IMR-90 (cell line): ENCODE measurements around the gene LYRM4. TPM values are rescaled to one million over a fixed set of nuclear protein-coding genes. Genes with fewer than 3 reads are reported as not detected.

Experiments used
- ATAC-seq: fragments of 200-7000 bp; cut with Tn5 transposase; 2 replicates; pipeline ENCODE4 v1.9.1; 2020; ENCODE audit warnings: low read depth, mild to moderate bottlenecking, moderate library complexity
- BruUV-seq: library from RNA; stranded (reverse); fragments of 400-500 nt; replicated peaks from 2 replicates; lab custom pipeline; 2021; lab: Mats Ljungman, UMichigan
- CTCF ChIA-PET: fragments of 300-600 bp; formaldehyde crosslinking; extraction: SDS; loops from one replicate; lab custom pipeline; 2021; ENCODE audit warnings: antibody characterized with exemption; lab: Yijun Ruan, JAX
- POLR2A ChIA-PET: fragments of 300-600 bp; sonication (Branson Sonifier 250); formaldehyde crosslinking; loops from one replicate; lab custom pipeline; 2022; ENCODE audit warnings: antibody characterized with exemption; ENCODE audit not compliant: unreplicated experiment; lab: Charles Lee
- DNase-seq: peaks from one replicate; pipeline ENCODE4 v3.0.0; 2013
- H2AFZ ChIP-seq: replicated peaks from 2 replicates; pipeline ENCODE3; 2013; ENCODE audit warnings: low read length, mild to moderate bottlenecking; ENCODE audit not compliant: poor library complexity
- H2AK5ac ChIP-seq: 2 replicates; pipeline ENCODE4 v1.6.1; 2013; ENCODE audit warnings: low read depth, low read length, inconsistent platforms
- H2AK9ac ChIP-seq: replicated peaks from 2 replicates; pipeline ENCODE3; 2013; ENCODE audit warnings: mild to moderate bottlenecking, low read depth, low read length, moderate library complexity; ENCODE audit not compliant: poor library complexity
- H2BK120ac ChIP-seq: 2 replicates; pipeline ENCODE4 v1.6.1; 2013; ENCODE audit warnings: low read depth, low read length, inconsistent platforms
- H2BK15ac ChIP-seq: 3 replicates; pipeline ENCODE4 v1.6.1; 2013; ENCODE audit warnings: low read depth, low read length, inconsistent platforms
- H2BK20ac ChIP-seq: 2 replicates; pipeline ENCODE4 v1.6.1; 2013; ENCODE audit warnings: low read depth, mild to moderate bottlenecking, inconsistent platforms, low read length, moderate library complexity
- H2BK5ac ChIP-seq: 2 replicates; pipeline ENCODE4 v1.6.1; 2013; ENCODE audit warnings: mild to moderate bottlenecking, low read depth, low read length, inconsistent platforms; ENCODE audit not compliant: poor library complexity, severe bottlenecking
- H3K14ac ChIP-seq: replicated peaks from 2 replicates; pipeline ENCODE4 v1.6.1; 2013; ENCODE audit warnings: low read depth, low read length, inconsistent platforms
- H3K18ac ChIP-seq: 2 replicates; pipeline ENCODE4 v1.6.1; 2013; ENCODE audit warnings: low read depth, low read length, control low read depth
- H3K23ac ChIP-seq: 2 replicates; pipeline ENCODE4 v1.6.1; 2013; ENCODE audit warnings: low read depth, low read length, inconsistent platforms
- H3K27ac ChIP-seq: 2 replicates; pipeline ENCODE4 v1.5.1; 2013; ENCODE audit warnings: mild to moderate bottlenecking, control low read depth, low read length; ENCODE audit not compliant: insufficient read depth
- H3K27me3 ChIP-seq: 2 replicates; pipeline ENCODE4 v1.6.1; 2013; ENCODE audit warnings: low read length; ENCODE audit not compliant: control insufficient read depth, insufficient read depth
- H3K36me3 ChIP-seq: 2 replicates; pipeline ENCODE4 v1.6.1; 2013; ENCODE audit warnings: low read length, mixed read lengths; ENCODE audit not compliant: control insufficient read depth, insufficient read depth
- H3K4ac ChIP-seq: 2 replicates; pipeline ENCODE4 v1.6.1; 2013; ENCODE audit warnings: low read depth, low read length, inconsistent platforms
- H3K4me1 ChIP-seq: 2 replicates; pipeline ENCODE4 v1.6.1; 2013; ENCODE audit warnings: low read length, mixed read lengths; ENCODE audit not compliant: control insufficient read depth, insufficient read depth
- H3K4me2 ChIP-seq: 2 replicates; pipeline ENCODE4 v1.6.1; 2013; ENCODE audit warnings: low read depth, mild to moderate bottlenecking, control low read depth, low read length, moderate library complexity
- H3K4me3 ChIP-seq: 2 replicates; pipeline ENCODE4 v1.5.1; 2013; ENCODE audit warnings: low read depth, mild to moderate bottlenecking, control low read depth, low read length, moderate library complexity; ENCODE audit not compliant: insufficient read depth
- H3K56ac ChIP-seq: 2 replicates; pipeline ENCODE4 v1.6.1; 2013; ENCODE audit warnings: low read length, inconsistent platforms; ENCODE audit not compliant: insufficient read depth; ENCODE audit errors: extremely low read depth
- H3K79me1 ChIP-seq, 2 experiments: 2 replicates each; pipeline ENCODE4 v1.6.1; 2013; ENCODE audit warnings: low read length in 2 of 2, inconsistent platforms in 1 of 2, low read depth in 1 of 2
- H3K9ac ChIP-seq: 2 replicates; pipeline ENCODE4 v1.6.1; 2013; ENCODE audit warnings: low read depth, low read length, control low read depth
- H3K9me1 ChIP-seq: 2 replicates; pipeline ENCODE4 v1.6.1; 2013; ENCODE audit warnings: low read length, inconsistent platforms; ENCODE audit not compliant: insufficient read depth
- H3K9me3 ChIP-seq: 2 replicates; pipeline ENCODE4 v1.6.1; 2013; ENCODE audit warnings: low read length; ENCODE audit not compliant: control insufficient read depth, insufficient read depth
- H4K20me1 ChIP-seq: 2 replicates; pipeline ENCODE4 v1.6.1; 2013; ENCODE audit warnings: low read length, inconsistent platforms; ENCODE audit not compliant: insufficient read depth
- H4K5ac ChIP-seq: 2 replicates; pipeline ENCODE4 v1.6.1; 2013; ENCODE audit warnings: mild to moderate bottlenecking, low read depth, low read length, control low read depth
- H4K8ac ChIP-seq, 2 experiments: 2 replicates each; pipeline ENCODE4 v1.6.1; 2013; ENCODE audit warnings: low read depth in 2 of 2, low read length in 2 of 2, control low read depth in 1 of 2, inconsistent platforms in 1 of 2
- H4K91ac ChIP-seq: 2 replicates; pipeline ENCODE4 v1.6.1; 2013; ENCODE audit warnings: low read depth, low read length, inconsistent platforms; ENCODE audit not compliant: insufficient read depth
- BHLHE40 ChIP-seq: fragments of 150-350 bp; IDR thresholded peaks from 2 replicates; pipeline ENCODE4 v1.6.1; 2016; ENCODE audit warnings: mild to moderate bottlenecking, low read depth, low read length
- CEBPB ChIP-seq: IDR thresholded peaks from 2 replicates; pipeline ENCODE4 v1.6.1; 2012; ENCODE audit warnings: low read depth, low read length, improper control_type of control experiment
- CHD1 ChIP-seq: IDR thresholded peaks from 2 replicates; pipeline ENCODE4 v1.6.1; 2012; ENCODE audit warnings: low read depth, low read length, improper control_type of control experiment
- FOS ChIP-seq: fragments of 150-350 bp; IDR thresholded peaks from 2 replicates; pipeline ENCODE4 v1.6.1; 2016; ENCODE audit warnings: low read depth, low read length
- MAFK ChIP-seq: IDR thresholded peaks from 2 replicates; pipeline ENCODE4 v1.6.1; 2012; ENCODE audit warnings: low read depth, low read length, improper control_type of control experiment
- MAZ ChIP-seq: IDR thresholded peaks from 2 replicates; pipeline ENCODE4 v1.6.1; 2012; ENCODE audit warnings: low read depth, mild to moderate bottlenecking, low read length, improper control_type of control experiment, moderate library complexity, borderline replicate concordance
- MXI1 ChIP-seq: IDR thresholded peaks from 2 replicates; pipeline ENCODE4 v1.6.1; 2012; ENCODE audit warnings: low read depth, mild to moderate bottlenecking, low read length, moderate library complexity, borderline replicate concordance
- POLR2A ChIP-seq: IDR thresholded peaks from 2 replicates; pipeline ENCODE4 v1.6.1; 2012; ENCODE audit warnings: mild to moderate bottlenecking, low read depth, low read length
- RAD21 ChIP-seq: IDR thresholded peaks from 2 replicates; pipeline ENCODE4 v1.6.1; 2012; ENCODE audit warnings: low read length, improper control_type of control experiment
- RFX5 ChIP-seq: IDR thresholded peaks from 2 replicates; pipeline ENCODE4 v1.8.0; 2012; ENCODE audit warnings: low read depth, mild to moderate bottlenecking, low read length, moderate library complexity
- SMC3 ChIP-seq: fragments of 150-350 bp; IDR thresholded peaks from 2 replicates; pipeline ENCODE4 v1.6.1; 2016; ENCODE audit warnings: low read depth, mild to moderate bottlenecking, antibody characterized with exemption, low read length, moderate library complexity
- WGBS, 2 experiments: methylation state at CpG; one replicate each; pipeline versions ENCODE4 v1.1.5 to v1.1.7; 2013; ENCODE audit warnings: missing lambda C conversion rate in 2 of 2; ENCODE audit not compliant: insufficient read length in 1 of 2; ENCODE audit errors: extremely low coverage in 2 of 2; 5-methylcytosine and 5-hydroxymethylcytosine counted together
- dilution Hi-C: fragments of 300-500 bp; cut with HindIII; formaldehyde crosslinking; loops from one replicate; pipeline ENCODE4 v1.14.3; 2018; ENCODE audit warnings: low sequenced_read_pairs; ENCODE audit not compliant: unreplicated experiment
- in situ Hi-C: fragments of 300-500 bp; cut with MboI; formaldehyde crosslinking; loops from 3 replicates; pipeline ENCODE4 v1.14.3; 2019; ENCODE audit warnings: low sequenced_read_pairs, inconsistent platforms, mixed read lengths
- intact Hi-C: fragments of 100-400 bp; cut with micrococcal nuclease; formaldehyde crosslinking; loops from 2 replicates; pipeline ENCODE4 v1.10.0; 2022
- polyA plus RNA-seq, 3 experiments: library from polyadenylated mRNA; depleted of rRNA; stranded (reverse); fragments of >200 nt; gene quantifications; 2 replicates each; pipeline ENCODE4 v1.2.3, GENCODE V29; 2012; ENCODE audit warnings: low replicate concordance in 1 of 3
- total RNA-seq: library from RNA; depleted of rRNA; stranded (reverse); fragments of >200 nt; gene quantifications from 2 replicates; pipeline ENCODE4 v1.2.3, GENCODE V29; 2012
- TF ChIP-seq, protein P1 (sequence below): conservative IDR thresholded peaks from 2 replicates; pipeline ENCODE4 v1.5.1; 2012; ENCODE audit warnings: mild to moderate bottlenecking, low read depth, low read length, improper control_type of control experiment
- TF ChIP-seq, protein P2 (sequence below): fragments of 150-350 bp; IDR thresholded peaks from 2 replicates; pipeline ENCODE4 v1.6.1; 2017; ENCODE audit warnings: mild to moderate bottlenecking, antibody characterized with exemption, low read length, low read depth

Gene LYRM4
- total and polyA plus RNA-seq, 2 of the 4 experiments (the other 2 are of a cell fraction): 11.5 to 26.6 TPM

DNA sequence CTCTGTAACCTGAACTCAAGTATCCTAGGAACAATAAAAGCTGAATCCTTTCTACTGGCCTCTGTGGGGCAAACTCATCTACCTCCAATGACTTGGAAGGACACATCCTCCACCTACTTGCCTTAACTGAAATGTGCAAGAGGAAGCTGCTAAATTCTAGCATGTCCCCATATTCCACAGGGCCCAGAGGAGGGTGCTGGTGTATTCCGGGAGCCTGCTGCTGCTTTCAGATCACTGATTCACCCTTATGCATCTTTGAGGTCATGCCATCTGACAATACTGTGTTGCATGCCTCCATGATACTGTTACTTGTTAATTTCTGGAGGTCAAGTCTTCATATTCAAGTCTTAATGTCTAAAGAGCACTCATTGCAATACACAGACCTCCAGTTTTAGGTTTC is 40.3 kb downstream of the LYRM4 start:
- no TSS peak for BruUV-seq
- intact Hi-C loops (no loop called here), in situ Hi-C loops (loop anchor here (25.0 kb wide), 1 partner anchor 1317 kb away; no protein-coding TSS in a partner anchor), dilution Hi-C loops (no loop called here)
- DNase-seq (no peak), ATAC-seq (no peak)
- H4K8ac ChIP-seq: no peak overlapping the region
- no peaks in the 10 kb centered on the region for H4K20me1 ChIP-seq
- H3K9me3 ChIP-seq: no peaks in the 10 kb centered on the region
- H3K18ac ChIP-seq: no peak overlapping the region
- no peaks in the 10 kb centered on the region for H3K36me3 ChIP-seq
- ChIA-PET POLR2A (no interaction called here), CTCF (no interaction called here)
- H3K14ac ChIP-seq: no peak overlapping the region
- H2BK15ac ChIP-seq: no peak overlapping the region
- H4K5ac ChIP-seq: no peak overlapping the region
- H2AK9ac ChIP-seq: no peak overlapping the region
- no peak overlapping the region for H3K4me3 ChIP-seq
- H3K27ac ChIP-seq: no peak overlapping the region
- H2AK5ac ChIP-seq: no peak overlapping the region
- H3K4ac ChIP-seq: no peak overlapping the region
- TF ChIP-seq SMC3 (no peak), RAD21 (no peak), MAFK (no peak), CHD1 (no peak), BHLHE40 (no peak), POLR2A (no peak), CEBPB (no peak), RFX5 (no peak), MXI1 (no peak), MAZ (no peak), FOS (no peak)
- TF ChIP-seq, protein P1, sequence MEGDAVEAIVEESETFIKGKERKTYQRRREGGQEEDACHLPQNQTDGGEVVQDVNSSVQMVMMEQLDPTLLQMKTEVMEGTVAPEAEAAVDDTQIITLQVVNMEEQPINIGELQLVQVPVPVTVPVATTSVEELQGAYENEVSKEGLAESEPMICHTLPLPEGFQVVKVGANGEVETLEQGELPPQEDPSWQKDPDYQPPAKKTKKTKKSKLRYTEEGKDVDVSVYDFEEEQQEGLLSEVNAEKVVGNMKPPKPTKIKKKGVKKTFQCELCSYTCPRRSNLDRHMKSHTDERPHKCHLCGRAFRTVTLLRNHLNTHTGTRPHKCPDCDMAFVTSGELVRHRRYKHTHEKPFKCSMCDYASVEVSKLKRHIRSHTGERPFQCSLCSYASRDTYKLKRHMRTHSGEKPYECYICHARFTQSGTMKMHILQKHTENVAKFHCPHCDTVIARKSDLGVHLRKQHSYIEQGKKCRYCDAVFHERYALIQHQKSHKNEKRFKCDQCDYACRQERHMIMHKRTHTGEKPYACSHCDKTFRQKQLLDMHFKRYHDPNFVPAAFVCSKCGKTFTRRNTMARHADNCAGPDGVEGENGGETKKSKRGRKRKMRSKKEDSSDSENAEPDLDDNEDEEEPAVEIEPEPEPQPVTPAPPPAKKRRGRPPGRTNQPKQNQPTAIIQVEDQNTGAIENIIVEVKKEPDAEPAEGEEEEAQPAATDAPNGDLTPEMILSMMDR: no peak
- TF ChIP-seq, protein P2, sequence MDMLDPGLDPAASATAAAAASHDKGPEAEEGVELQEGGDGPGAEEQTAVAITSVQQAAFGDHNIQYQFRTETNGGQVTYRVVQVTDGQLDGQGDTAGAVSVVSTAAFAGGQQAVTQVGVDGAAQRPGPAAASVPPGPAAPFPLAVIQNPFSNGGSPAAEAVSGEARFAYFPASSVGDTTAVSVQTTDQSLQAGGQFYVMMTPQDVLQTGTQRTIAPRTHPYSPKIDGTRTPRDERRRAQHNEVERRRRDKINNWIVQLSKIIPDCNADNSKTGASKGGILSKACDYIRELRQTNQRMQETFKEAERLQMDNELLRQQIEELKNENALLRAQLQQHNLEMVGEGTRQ: no peak
- H3K4me2 ChIP-seq: no peak overlapping the region
- no peak overlapping the region for H2BK5ac ChIP-seq
- H3K79me1 ChIP-seq: no peaks in the 10 kb centered on the region; a peak in 1 of 4 replicates
- H3K56ac ChIP-seq: no peak overlapping the region
- peaks cover 3% of the 10 kb centered on the region; the same call in 1 of the 2 replicates for H3K9me1 ChIP-seq
- H3K27me3 ChIP-seq: no peaks in the 10 kb centered on the region
- H4K91ac ChIP-seq: no peak overlapping the region
- H3K4me1 ChIP-seq: no peaks in the 10 kb centered on the region
- H2BK20ac ChIP-seq: no peak overlapping the region
- H3K9ac ChIP-seq: no peak overlapping the region
- no peak overlapping the region for H2AFZ ChIP-seq
- H3K23ac ChIP-seq: no peak overlapping the region
- H2BK120ac ChIP-seq: no peak overlapping the region
- WGBS, 2 experiments: no CpG with 5 or more reads among the region's 1 CpG
